GM18508 (cell line): ENCODE data around the gene CMSS1.
A peak's percentile ranks its signal among the peaks of the same experiment; 100 is the strongest.

Experiments
- ATAC-seq: cut with Tn5 transposase; IDR thresholded peaks from one replicate; pipeline ENCODE4 v1.9.1; 2021; ENCODE audit warnings: moderate number of reproducible peaks; ENCODE audit not compliant: insufficient read depth, unreplicated experiment

Gene CMSS1

GRCh38 chr3:100184948-100185570 lies 367.4 kb downstream of the CMSS1 start:
- no peak for ATAC-seq

GRCh38 chr3:100185847-100186246 lies 368.2 kb downstream of the CMSS1 start:
- no peak for ATAC-seq

GRCh38 chr3:100189444-100189964 lies 371.8 kb downstream of the CMSS1 start:
- ATAC-seq, result no peak

GRCh38 chr3:100195375-100195774 lies 377.7 kb downstream of the CMSS1 start:
- no peak for ATAC-seq

GRCh38 chr3:100197876-100198275 lies 380.2 kb downstream of the CMSS1 start:
- ATAC-seq, result no peak

GRCh38 chr3:100198579-100199269 lies 381.1 kb downstream of the CMSS1 start:
- no peak for ATAC-seq

DNA sequence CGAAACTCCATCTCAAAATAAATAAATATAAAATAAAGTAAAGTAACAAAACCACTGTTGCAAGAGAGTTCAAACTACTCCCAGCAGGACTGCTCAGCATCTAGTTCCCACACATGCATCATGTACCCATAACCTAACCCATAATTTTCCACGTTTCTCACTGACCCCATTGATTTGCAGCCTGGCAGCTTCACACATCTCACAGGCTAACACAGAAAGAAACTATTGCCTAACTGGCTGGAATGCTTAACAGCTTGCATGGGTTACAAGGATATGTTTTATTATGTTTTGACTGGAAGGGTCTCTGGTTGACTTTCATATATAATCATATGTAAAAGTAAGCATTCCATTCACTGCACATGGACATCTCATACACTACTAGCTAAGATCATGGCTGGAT lies 387.5 kb downstream of the CMSS1 start:
- ATAC-seq, result no peak

- ATAC-seq, result no peak
These were observed 389.0 kb downstream of the CMSS1 start for GRCh38 chr3:100206687-100207086.

GRCh38 chr3:100207886-100208285 lies 390.2 kb downstream of the CMSS1 start:
- ATAC-seq, result no peak

- ATAC-seq, result no peak
These were observed 391.5 kb downstream of the CMSS1 start for GRCh38 chr3:100209169-100209568.

DNA sequence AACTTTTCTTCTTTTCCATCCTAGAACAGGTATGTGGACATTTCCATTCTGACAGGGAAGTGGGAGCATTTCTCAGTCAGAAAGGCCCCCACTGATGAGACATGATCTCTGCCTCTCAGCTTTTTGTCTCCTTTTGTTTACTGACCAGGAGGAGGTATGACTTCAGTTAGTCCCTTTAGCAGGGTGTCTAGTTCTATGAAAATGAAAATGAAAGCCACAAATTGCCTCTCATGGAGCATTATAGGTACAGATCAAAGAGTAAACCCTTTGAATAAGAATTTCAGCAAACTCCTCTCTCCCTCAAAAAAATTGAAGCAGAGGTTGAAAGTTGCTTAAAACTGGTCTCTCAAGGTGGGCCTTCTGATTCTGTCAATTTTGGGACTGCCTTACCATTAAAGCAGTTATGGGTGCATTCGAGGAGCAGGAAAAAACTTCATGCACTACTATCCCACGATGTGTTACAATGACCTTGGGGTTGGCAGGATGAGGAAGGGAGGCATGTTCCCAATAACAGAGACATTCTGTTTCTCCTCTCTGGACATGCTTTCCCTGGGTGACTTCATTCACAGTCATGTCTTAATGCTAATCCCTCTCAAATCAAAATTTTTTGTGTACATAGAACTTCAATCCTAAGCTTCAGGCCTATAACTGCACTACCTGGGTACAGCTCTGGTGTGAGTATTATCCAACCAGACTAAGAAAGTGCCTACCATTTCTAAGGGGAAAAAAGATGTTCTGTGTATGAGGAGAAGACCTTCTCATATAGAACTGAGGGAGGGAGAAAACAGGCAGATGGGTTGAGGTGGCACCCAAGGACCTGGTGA lies 392.5 kb downstream of the CMSS1 start:
- peak; percentile 87 for ATAC-seq

- no peak for ATAC-seq
These were observed 393.1 kb downstream of the CMSS1 start for GRCh38 chr3:100210772-100211135.

DNA sequence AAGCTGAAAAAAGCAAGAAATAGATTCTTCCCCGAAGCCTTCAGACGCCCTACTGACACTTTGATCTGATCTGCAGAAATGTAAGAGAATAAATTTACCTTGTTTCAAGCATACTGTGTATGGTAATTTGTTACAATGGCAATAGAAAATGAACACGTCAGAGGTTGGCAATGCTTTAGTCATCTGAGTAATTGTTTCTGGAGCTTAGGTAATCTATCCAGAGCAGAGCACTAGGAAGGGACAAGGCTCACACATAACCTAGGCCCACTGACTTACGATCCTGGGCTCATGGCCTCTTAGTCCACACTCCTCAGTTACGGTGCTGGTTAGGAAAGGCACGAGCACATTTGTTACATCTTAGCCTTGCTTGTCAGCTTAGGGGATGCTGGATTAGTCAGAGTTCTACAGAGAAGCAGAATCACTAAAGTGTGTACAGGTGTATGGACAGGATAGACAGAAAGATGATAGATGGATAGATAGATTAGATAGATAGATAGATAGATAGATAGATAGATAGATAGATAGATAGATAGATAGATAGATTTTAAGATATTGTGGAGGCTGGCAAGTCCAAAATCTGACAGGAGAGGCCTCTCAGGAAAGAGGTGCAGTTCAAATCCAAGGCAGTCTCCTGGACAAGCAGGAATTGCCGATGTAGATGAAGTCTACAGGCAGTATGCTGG lies 396.4 kb downstream of the CMSS1 start:
- no peak for ATAC-seq

- no peak for ATAC-seq
These were observed 396.9 kb downstream of the CMSS1 start for GRCh38 chr3:100214574-100214964.

- no peak for ATAC-seq
These were observed 399.1 kb downstream of the CMSS1 start for GRCh38 chr3:100216713-100217112.

GRCh38 chr3:100221159-100221558 lies 403.5 kb downstream of the CMSS1 start:
- ATAC-seq, result no peak

- no peak for ATAC-seq
These were observed 407.5 kb downstream of the CMSS1 start for GRCh38 chr3:100225193-100225592.

DNA sequence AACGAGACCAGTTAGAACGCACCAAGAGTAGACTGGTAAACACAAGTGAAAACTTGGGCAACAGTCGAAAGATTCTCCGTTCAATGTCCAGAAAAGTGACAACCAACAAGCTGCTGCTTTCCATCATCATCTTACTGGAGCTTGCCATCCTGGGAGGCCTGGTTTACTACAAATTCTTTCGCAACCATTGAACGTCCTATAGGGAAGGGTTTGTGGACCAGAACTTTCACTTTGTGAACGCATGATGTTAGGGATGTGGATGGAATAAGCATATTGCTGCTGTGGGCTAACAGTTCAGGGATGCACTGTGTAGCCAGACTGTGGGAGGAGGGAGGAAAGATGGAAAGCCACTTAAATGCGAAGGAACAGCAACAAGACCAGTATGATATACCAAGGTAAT lies 408.2 kb downstream of the CMSS1 start:
- no peak for ATAC-seq

DNA sequence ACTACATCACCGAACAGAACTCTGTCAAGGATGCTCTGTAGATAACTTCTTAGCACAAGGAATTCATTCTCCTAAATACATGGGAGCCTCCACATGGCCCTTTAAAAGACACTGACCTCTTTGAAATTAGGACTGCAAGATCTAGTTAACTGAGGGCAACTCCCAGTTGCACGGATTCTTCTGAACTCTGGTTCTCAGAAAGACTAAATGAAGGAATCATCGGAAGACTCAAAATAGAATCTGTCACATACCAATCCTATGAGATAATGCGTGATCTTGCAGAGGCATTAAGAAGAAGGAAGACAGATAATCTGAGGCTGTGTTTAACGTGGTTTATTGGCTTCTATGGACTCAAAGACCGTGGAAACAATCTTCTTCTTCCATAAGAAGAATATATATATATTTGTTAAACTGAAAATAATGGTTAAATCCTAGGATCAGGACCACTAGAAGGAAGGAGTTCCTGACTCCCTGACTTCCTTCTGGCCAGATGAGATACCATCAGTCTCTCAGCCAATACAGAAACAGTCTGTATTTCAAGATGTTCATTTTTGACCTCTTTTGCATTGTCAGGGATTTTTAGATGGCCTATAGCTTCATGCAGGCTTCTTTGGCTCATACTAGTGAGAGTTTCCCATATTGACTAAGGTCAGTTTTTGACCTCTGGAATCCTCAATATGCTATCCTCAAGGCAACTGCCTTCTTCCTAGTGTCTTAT lies 409.2 kb downstream of the CMSS1 start:
- no peak for ATAC-seq

DNA sequence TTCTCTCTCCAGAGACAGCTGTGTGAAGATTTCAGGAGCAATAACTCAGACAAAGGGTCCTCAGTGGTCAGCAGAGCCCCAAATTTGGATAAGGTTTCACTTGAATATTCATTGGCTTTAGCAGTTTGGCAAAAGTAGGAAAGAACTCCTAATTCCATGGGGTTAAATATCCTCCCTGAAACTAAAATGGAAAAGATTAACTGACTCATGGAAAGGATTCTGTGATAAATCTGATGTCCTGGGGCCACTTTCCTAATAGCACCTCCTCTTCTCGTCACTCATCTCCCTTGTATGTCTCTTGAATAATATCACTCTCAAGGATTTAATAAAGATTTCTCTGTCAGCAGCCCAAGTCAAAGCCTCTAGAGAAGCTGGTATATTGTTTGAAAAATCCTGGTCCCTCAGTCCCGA lies 409.9 kb downstream of the CMSS1 start:
- ATAC-seq, result no peak
